HG02840 (cell line): Measurements from ENCODE around the gene AZI2.

ENCODE experiments used
- ATAC-seq: cut with Tn5 transposase; IDR thresholded peaks from one replicate; pipeline ENCODE4 v1.9.1; 2021; ENCODE audit warnings: mild to moderate bottlenecking, moderate library complexity, moderate number of reproducible peaks; ENCODE audit not compliant: unreplicated experiment, low FRiP score

Gene AZI2, protein sequence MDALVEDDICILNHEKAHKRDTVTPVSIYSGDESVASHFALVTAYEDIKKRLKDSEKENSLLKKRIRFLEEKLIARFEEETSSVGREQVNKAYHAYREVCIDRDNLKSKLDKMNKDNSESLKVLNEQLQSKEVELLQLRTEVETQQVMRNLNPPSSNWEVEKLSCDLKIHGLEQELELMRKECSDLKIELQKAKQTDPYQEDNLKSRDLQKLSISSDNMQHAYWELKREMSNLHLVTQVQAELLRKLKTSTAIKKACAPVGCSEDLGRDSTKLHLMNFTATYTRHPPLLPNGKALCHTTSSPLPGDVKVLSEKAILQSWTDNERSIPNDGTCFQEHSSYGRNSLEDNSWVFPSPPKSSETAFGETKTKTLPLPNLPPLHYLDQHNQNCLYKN

DNA sequence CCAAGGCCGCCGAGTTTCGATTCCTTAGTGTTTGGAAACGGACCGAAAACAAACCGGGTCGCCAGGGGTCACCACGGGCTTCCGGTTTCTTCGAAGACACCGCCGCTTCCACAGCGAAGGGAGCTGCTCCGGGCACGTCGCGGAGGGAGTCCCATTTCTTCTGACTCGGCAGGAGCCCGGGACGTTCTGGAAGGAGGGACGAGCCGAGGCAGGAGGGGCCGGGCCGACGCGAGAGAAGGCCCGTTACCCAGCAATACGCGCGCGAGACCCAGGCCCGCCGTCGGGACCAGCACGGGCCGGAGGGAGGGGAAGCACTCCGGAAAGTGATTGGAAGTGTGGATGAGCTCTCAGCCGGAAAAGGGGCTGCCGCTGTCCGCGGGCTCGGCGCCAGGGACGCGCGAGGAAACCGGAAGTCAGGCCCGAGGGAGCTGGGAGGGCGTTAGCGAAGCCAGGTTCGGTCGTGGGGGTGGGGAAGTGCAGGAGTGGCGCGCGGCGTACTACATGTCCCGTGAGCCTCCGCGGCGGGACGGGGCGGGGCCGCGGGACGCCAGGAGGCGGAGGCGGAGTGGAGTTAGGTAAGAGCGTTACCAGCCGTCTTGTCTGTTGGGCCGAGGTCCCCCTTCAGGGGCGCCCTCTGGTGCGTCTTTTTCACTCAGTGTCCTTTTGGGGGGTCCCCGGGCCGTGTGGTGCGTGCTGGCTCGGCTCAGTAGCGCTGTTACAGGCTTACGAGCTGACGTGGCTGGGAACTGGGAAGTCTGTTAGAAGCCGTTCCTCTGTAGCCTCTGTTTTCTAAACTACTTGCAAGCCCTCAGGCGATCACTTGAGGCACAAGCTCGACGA, at the start of gene AZI2, which contains the start of gene ZCWPW2:
TSS of gene AZI2 (minus strand) at position 196 of the 840 bp plus-strand sequence. CDS start 8,207 bp downstream, outside the sequence.
TSS of gene ZCWPW2 (plus strand) at position 93 of the 840 bp plus-strand sequence. CDS start 64,348 bp downstream, outside the sequence.
- ATAC-seq, result peak; percentile 92

GRCh38 chr3:28388978-28389377, 40.4 kb upstream of the AZI2 start:
- no peak for ATAC-seq

DNA sequence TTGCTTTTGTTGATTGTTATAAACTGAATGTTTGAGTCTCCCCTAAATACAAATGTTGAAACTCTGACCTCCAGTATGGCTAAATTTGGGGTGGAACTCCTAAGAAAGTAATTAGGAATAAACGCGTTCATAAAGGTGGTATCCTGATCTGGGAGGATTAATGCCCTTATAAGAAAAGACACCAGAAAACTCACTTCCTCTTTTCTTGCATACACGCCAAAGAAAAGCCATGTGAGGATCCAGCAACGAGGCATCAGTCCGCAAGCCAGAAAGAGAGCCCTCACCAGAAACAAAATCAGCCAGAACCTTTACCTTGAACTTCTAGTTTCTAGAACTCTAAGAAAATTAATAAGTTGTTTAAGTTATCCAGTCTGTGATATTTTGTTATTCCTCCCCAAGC, 37.4 kb upstream of the AZI2 start:
- ATAC-seq, result no peak

DNA sequence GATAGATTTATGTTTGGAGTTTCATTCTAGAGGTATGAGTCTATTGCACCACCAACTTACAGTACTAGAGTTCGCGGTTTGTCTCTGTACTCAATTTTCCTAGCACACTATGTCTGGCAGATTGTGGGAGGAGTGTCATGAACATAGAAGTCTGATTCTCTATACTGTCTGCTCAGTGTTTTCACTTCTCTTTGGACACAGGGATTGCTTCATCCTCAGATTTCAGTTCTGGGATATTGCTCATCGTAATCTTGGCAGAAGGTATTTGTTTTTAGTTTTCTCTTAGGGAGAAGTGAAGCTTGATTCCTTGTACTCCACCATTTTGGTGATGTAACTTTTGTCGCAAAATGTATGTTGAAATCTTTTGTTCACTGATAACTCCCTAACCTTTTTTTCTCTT, 27.8 kb upstream of the AZI2 start:
- ATAC-seq, result no peak

- ATAC-seq, result no peak
Observed at GRCh38 chr3:28349469-28350000, 911 bp upstream of the AZI2 start.

DNA sequence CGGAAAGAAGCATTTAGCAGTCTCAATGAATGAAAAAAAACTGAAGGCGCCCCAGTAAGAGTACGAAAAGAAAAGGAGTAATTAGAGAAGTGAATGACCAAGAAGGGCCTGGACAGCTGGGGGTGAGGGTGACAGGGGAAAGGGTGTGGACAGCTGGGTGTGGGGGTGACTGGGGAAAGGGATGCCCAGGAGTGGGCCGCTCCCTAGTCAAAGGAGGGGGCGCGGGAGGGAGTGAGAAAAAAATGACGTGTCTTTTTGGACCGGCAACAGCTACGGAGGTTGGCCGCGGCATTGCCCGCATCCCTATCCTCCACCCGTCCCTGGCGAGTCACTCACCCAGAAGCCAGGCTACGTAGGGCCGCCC, 377 bp downstream of the AZI2 start:
- ATAC-seq, result no peak

GRCh38 chr3:28347374-28348264, 1.0 kb downstream of the AZI2 start:
- ATAC-seq, result no peak

DNA sequence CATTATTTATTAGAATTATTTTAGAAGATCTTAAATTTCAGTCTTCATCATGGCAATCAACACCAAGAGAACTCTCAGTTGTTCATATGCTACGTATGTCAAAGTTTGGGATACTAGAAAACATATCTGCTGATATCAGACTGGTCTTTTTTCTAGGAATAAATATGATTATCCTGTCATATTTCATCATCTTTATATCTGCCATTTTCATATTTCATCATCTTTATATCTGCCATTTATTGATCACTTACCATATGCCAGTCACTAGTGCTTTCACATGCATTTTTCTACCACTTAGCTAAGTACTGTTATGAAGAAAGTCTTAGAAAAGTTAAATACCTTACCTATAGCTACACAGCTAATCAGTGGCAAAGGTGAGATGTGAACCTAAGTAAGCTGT, 2.9 kb downstream of the AZI2 start:
- no peak for ATAC-seq

DNA sequence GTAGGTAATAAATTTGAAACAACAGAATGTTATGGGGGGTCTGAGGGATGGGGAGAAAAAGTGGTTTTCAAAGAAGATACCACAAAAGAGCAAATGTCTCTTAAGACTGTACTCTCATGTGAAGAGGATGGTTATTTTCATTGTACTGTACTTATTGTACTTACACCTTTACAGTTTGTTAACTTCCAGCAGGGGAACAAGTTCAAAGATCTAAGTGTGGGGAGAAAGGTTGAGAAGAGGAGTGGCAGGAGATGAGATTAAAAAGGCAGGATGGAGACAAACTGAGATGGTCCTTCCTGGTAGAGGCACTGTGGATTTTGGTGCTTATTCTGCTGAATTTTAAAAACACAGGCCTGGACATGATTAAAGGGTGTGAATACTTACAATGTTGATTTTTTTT, 5.5 kb downstream of the AZI2 start:
- no peak for ATAC-seq

GRCh38 chr3:28337230-28337629, 11.4 kb downstream of the AZI2 start:
- ATAC-seq, result no peak

- no peak for ATAC-seq
Observed at GRCh38 chr3:28335246-28335645, 13.4 kb downstream of the AZI2 start.

DNA sequence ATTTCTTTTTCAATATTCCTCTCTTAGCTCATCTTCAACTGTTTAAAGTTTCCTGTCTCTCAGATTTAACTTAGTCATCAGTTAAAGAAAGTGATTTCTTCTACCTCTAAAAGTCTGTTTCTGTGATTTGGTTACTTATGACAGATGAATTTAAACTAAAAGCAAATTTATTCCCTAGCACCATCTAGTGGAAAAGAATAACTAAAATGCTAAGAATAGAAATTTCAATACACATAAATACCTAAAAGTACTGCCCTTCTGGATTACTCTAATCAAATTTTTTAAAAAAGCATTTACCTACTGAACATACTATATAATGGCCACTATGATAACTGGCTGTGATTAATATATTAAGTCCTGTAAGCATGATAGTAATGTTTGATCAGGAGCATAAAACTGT, 14.1 kb downstream of the AZI2 start:
- ATAC-seq, result no peak

DNA sequence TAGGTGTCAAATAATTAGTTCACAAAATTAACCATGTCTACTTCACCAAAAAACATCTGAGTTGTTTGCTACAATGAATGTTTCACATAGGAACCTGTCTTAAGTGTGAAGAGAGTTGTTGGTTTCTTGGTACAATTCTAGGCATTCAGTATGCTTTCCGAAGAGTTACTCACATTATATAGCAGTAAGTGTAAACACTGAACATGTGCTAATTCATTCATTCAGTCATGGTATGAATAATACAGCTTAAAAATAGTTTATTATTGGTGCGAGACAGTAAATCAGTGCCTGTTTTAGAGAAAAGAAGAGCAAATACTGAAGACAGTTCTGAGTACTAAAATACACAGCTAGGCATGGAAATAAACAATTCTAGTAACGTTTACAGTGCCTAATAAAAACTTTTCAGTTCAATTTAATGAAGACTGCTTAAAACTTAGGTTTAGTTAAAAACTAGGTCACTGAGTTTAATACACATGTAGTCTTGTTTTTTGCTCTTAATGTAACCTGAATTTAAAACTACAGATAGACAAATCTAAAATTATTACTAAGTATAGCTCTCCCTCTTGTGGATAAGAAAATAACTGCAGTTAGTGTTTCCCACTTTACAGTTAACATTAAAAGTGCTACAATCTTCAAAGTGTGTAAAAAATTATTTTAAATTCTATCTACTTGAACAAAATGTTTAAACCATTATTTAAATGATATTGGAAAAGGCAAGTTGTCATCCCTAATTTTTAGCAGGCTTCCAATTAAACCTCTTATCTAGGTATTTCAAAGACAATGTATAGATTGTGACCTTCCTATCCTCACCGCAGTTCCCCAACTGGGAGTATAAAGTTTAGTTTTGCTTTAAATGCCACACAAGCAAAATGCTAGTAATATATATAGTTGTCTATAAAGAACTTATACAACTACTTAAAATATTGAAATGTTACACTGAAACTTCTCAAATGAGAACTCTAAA, 20.2 kb downstream of the AZI2 start:
- no peak for ATAC-seq

DNA sequence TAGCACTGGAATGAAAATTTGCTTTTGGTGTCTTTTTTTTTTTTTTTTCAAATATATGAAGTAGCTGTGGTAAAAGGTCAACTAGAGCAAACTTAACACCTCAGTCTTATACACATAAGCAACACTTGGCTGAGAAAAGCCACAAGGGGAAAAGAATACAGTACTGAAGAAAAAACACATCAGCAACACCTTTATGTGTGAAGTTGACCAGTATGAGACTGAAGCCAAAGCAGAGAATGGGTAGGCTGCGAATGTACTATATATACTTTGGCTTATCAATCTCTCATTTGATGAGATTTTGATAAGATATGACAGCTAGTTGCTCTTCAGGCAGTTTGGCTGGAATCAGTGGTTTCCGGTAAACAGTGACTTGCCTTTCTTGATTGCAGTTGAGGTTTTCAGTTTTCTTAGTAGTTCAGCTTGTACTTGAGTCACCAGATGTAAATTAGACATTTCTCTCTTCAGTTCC, 22.1 kb downstream of the AZI2 start:
- peak; percentile 52 for ATAC-seq

GRCh38 chr3:28322464-28322863, 26.2 kb downstream of the AZI2 start:
- no peak for ATAC-seq

DNA sequence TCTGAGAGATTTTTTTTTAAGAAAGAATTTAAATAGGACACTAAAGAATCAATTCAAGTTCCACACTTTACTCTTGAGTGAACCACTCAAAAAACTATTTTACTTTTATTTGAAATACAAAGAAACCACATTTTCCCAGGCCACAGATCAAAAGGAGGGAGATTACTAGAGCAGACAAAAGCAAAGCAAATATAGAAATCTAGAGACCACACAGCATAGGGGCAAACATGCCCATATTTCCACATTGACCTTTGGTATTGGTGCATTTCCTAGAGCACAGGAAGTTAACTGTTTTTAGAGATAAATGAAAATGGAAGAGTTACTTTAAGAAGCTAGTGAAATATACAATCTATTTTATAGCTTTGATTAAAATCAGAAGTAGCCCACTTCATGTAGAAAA, 27.6 kb downstream of the AZI2 start:
- no peak for ATAC-seq

GRCh38 chr3:28317438-28318022, 31.1 kb downstream of the AZI2 start:
- ATAC-seq, result peak; percentile 74

DNA sequence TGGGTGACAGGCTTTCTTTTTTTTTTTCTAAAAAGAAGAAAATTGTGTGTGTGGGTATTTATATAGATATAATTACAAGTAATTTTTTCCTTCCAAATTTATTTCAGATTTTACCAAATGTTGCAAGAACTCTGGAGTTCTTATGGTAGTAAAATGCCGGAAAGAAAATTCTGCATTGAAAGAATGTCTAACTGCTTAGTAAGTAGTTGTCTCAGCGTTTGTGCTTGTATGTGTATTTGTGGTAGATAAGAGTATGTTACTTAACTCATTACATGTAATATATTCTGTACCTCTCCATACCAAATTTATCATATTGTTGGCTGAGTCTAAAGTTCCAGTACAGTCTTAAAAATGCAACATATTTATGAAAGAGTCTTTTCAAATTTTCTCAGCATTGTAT, 32.4 kb downstream of the AZI2 start:
- ATAC-seq, result no peak

DNA sequence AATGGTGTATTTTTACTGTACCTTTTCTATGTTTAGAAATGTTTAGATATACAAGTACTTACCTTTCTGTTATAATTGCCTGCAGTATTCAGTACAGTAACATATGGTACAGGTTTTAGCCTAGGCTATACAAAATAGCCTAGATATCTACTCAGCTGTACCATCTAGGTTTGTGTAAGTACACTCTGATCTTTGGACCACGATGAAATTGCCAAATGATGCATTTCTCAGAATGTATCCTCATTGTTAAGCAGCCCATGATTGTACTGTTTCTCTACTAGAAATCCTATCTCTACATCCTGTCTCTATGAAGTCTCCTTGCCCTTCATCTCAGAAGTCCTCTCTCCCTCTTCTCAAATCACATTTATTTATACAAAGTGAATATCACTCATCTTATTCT, 32.9 kb downstream of the AZI2 start:
- no peak for ATAC-seq
